Measurements from ENCODE around the gene ARSB.
"Not testable (repeated sequence)": the region's sequence is repeated elsewhere in the genome, so short reads cannot be mapped to it uniquely, and the experiment has no call there.

ARSB gene

DNA sequence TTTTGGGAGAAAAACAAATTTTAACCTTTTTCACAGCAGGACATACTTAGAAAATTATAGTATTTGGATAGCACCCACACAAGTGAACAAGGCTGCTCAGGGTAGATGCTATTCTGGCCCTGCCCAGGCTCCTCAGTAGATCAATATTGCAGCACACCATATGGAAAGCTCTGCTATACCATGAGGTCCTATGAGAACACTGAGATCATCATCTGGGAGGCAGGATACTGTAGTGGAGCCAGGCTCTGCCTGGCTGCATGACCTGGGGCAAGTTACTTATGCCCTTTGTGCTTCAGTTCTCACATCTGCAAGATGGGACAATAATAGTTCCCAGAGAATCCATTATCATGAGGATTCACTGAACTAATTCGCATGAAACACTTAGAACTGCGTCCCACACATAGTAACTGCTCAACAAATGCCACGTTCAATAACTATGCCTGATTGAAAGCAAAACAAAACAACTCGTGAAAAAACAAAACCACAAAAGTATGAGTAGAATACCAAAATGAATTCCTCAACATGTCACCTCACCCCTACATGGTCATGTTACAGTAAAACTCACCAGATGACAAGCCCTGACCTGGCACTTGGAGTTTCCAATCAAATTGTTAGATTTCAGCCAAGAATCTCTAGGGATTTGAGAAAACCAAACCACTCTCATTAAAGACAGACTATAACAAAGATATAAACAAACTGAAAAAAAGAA lies 31.9 kb downstream of the ARSB start:
- DNase-seq (ENCODE audit: low read depth), result peak; percentile 73

- no peak for DNase-seq (ENCODE audit: low read depth)
Observed at GRCh38 chr5:78930721-78931120, 54.4 kb downstream of the ARSB start.

- DNase-seq (ENCODE audit: low read depth), result no peak
Observed at GRCh38 chr5:78929833-78930232, 55.3 kb downstream of the ARSB start.

DNA sequence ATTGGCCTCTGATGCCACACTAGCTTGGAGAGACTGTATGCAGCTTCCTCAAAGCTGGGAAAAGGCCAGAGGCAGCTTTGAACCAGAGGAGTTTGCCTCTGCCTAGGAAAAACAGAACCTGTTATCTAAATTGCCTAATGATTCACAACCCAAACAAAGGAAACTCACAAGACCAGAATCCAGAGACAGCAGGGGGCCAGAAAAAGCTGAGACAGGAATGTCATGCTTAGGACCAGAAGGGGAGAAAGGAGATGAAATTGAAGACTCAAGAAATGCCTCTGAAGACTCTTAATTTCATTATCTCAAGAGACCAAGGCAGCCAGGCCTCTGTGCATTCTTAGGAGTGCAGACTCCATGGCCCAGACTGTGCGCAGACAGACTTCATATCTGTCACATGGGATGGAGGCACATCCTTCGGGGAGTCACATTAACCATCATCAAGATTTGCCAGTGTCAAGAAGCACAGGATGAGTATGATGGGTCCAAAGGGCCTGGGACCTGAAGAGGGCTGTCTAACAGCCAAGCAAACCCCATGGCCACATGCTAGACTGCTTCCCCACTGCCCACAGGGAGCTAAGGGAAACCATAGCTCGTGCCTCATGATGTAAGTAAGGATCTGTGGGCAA lies 57.3 kb downstream of the ARSB start:
- peak; percentile 86 for DNase-seq (ENCODE audit: low read depth)

DNA sequence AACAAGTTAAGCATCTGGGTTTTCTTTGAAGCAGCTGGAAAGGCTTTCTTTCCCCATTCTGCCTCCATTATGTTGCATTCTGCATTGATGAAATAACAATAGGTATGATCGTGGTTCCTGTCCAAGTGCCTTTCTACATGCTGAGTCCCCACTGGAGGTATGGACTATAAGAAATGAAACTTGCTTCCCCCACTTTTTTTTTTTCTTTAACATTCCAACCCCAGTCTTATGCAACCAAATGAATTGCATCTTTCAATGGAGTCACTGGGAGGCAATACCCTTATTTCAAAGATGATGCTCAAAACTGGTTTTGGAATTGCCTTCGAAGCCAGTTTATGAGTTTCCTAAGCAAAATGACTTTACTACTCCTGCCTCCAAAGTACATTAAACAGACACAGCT lies 58.9 kb downstream of the ARSB start:
- DNase-seq (ENCODE audit: low read depth), result peak; percentile 14

DNA sequence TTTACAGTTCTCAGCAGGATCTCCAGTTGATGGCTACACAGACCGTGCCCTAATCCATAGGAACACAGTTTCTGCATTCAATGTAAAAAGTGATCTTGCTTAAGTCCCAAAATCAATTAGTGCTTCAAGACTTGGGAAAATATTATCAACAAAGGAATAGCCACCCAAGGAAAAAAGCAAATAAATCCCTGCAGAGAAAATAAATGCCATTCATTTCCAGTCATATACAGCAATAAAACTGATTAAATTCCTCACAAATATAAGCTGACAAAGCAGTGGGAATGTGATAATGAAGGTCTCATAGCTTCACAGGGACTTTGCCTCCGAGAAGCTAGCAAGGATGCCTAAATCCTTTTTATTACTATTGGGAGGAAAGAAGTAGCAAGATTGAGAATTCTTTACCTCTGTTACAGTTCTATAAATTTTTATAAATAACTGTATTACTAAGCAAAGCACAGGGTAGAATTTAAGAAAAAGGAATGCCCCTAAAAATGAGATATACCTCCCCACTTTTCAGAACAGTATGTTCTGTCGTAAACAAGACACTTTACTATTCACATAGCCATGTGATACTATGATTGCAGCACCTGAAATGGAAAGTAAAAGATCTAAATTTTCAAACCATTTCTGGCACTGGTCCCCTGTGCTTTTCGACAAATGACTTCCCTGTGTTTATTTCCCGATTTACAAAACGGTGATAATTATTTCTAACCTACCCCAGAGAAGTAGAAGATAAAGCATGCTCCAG lies 59.8 kb downstream of the ARSB start:
- DNase-seq (ENCODE audit: low read depth), result no peak

DNA sequence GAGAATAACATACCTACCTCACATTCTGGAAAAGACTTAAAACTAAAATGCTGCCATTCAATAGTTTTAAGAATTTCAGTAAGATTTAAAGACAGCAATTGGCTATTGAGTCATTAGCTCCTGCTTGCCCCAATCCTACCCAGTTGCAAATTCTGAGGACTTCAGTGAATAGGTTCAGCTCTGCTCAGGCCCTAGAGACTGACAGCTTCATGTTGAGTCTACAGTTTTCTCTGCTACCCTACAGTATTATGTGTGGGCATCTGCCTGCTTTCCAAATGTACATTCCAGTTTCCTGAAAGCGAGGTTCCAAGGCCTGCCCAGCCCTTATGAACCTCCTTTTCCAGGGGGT lies 61.5 kb downstream of the ARSB start:
- DNase-seq (ENCODE audit: low read depth), result no peak

GRCh38 chr5:78922879-78923621 lies 62.1 kb downstream of the ARSB start:
- no peak for DNase-seq (ENCODE audit: low read depth)

DNA sequence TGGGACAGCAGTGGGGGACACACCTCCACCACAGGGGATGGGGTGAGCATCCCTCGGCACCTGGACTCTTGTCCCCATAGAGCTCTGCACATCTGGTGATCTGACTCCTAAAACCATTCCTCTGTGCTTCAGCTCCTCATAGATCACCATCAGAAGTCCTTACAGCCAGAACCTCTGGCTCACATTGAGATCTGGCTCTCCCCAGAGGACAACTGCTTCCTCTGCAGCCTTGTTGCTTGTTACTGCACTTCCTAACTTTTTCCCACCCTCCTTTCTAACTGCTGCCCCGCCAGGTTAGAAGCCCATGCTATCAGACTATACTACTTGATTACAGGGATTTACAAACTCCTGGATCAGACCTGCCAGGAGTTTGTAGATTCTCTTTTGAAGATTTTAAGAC lies 64.5 kb downstream of the ARSB start:
- peak; percentile 54 for DNase-seq (ENCODE audit: low read depth)

- DNase-seq (ENCODE audit: low read depth), result no peak
Observed at GRCh38 chr5:78919796-78920195, 65.3 kb downstream of the ARSB start.

GRCh38 chr5:78916044-78916443 lies 69.1 kb downstream of the ARSB start:
- no peak for DNase-seq (ENCODE audit: low read depth)

- DNase-seq (ENCODE audit: low read depth), result no peak
Observed at GRCh38 chr5:78915170-78915569, 69.9 kb downstream of the ARSB start.

GRCh38 chr5:78912811-78913210 lies 72.3 kb downstream of the ARSB start:
- DNase-seq (ENCODE audit: low read depth), result no peak

GRCh38 chr5:78912085-78912771 lies 72.9 kb downstream of the ARSB start:
- no peak for DNase-seq (ENCODE audit: low read depth)

DNA sequence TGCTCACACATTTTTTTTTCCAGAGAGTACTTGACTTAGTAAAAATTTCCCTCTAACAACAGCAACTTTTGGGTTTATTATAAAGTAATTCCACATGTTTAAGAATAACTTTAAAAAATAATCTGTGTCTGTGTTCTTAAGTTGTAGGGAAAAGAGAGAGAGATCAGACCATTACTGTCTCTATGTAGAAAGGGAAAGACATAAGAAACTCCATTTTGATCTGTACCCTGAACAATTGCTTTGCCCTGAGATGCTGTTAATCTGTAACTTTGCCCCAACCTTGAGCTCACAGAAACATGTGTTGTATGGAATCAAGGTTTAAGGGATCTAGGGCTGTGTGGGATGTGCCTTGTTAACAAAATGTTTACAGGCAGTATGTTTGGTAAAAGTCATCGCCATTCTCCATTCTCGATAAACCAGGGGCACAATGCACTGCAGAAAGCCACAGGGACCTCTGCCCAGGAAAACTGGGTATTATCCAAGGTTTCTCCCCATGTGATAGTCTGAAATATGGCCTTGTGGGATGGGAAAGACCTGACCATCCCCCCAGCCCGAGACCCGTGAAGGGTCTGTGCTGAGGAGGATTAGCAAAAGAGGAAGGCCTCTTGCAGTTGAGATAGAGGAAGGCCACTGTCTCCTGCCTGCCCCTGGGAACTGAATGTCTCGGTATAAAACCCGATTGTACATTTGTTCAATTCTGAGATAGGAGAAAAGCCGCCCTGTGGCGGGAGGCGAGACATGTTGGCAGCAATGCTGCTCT lies 75.7 kb downstream of the ARSB start:
- not testable (repeated sequence) for DNase-seq (ENCODE audit: low read depth)

DNA sequence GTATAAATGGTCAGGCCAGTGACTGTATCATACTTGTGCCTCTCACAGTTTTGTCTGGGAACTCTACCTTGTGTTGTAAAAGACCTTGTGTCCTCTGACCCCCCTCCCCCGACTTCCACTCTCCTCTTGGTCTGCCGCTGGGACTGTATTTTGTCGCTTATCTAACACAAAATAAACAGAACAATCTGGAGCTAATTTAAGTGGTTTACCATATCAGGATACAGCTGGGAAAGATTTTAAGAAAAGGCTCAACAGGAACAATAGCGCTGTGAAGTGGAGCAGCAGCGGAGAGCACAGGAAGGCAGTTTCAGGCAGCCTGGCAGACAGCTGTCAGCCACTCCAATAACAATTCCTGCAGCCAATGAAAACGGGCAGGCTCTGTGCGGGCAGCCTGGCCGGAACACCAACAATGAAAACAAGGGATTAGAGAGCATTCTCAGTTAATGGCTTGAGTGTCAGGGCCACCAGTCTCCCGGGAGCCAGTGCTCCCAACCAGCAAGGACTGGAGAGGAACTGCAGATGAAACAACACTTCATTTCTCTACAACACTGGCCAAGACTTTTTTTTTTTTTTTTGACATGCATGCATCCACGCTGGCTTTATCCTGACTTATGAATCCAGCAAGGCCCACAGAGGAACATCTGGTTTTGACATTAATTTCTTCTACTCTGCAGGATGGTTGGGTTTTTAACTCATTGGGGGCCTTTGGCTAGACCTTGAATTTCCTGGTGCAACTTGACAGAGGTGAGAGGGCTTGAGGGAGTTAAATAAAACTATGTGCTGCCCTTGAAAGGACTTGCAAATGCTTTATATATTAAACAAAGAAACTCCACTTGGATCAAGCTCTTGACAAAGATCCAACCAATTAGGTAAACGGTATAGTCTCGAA lies 76.7 kb downstream of the ARSB start:
- peak; percentile 83 for DNase-seq (ENCODE audit: low read depth)

DNA sequence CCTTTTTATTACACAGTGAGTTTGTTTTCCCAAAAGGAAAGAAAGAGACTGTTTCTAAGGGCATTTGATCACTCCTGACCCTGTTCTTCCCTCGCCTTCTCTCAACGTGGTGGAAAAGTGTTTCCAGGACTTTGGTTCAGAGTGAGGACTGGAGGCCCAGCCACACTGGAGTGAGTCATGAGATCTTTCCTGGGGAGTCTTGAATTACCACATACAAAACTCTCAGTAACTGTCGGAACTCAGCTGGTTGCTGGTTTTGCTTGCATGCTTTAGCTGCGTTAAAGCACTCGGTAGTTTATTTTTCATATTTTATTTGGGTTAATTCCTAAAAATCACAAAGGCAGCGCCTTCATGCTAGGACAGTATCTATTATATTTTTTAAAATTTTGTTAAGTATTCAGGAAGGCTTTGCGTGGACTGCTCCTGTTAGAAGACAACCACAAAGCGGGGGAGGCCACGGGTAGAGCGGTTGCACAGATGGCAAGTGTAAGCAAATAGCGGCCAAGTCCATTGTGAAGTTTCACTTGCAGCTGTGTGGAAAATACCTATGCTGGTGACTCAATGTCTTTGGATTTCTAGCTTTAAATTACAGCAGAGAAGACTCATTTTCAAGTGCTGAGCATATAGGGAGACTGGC lies 77.7 kb downstream of the ARSB start:
- peak; percentile 93 for DNase-seq (ENCODE audit: low read depth)

DNA sequence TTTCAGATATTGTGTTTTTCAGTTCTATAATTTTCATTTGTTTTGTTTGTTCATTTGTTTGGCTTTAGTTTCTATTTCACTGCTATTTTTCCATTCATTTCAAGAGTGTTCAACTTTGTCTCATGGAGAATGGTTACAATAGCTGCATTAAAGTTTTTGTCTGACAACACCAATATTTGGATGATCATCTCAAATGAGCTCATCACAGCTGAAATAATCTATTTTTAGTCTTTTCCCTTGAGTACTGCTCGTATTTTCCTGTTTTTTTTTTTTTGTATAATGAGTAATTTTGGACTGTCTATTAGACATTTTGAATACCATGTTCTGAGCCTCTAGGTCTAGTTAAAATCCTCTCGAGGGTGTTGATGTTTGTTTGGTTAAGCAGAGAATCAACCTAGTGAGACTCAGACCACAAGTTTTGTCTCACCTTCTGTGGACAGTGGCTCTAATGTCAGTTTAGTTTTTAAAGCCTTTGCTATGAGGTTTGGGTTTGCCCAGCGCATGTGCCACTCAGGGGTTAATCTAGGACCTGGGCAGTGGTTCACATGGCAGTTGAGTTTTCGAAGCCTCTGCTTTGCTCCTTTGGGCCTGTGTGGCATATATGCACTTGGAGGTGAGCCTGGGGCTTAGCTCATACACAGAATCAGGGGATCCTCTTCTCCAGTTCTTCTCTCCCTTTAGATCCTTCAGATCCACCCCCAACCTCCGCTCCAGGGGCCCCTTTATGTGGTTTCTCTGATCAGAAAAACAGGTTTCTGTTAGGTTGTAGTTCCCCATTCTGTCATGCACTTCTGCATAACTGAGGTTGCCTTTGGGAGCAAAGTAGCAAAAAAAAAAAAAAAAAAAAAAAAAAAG lies 79.8 kb downstream of the ARSB start:
- peak; percentile 48 for DNase-seq (ENCODE audit: low read depth)

DNA sequence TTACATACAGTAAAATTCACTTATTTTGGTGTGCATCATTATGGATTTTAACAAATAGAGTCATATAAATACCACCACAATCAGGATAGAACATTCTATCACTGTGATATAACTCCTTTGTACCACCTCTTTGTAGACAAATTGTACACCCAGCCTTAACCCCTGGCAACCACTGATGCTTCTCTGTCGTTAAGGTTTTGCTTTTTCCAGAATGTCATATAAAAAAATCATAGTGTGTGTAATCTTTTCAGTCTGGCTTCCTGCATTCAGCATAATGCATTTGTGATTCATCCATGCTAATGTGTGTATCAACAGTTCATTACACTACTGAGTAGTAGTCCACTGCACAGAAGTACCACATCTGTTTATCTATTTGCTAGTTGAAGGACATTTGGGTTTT lies 81.2 kb downstream of the ARSB start:
- DNase-seq (ENCODE audit: low read depth), result peak; percentile 48
